ENCODE measurements around the gene SDC1.

GRCh38 chr2:20173064-20173463 is 51.9 kb downstream of the SDC1 start:
- no peak for TF ChIP-seq EZH2 (IDR thresholded peaks at IDR 0.05)
- no peak for TF ChIP-seq POLR2AphosphoS5 (IDR thresholded peaks at IDR 0.05; ENCODE audit: borderline replicate concordance, low read depth, low read length)

Data from SK-N-MC (cell line).